Nucleus accumbens (tissue), 56 donors: ENCODE measurements around the gene MAPK1.
"Not testable (repeated sequence)": the region's sequence is repeated elsewhere in the genome, so short reads cannot be mapped to it uniquely, and the experiment has no call there.

Source experiments
- DNase-seq, 56 donors: peaks; one replicate each; lab custom pipeline; 2025; lab: John Stamatoyannopoulos, UW

MAPK1 gene

GRCh38 chr22:21759646-21760376 is 107.6 kb downstream of the MAPK1 start:
- peak in 3 of 56 donors; percentile 7 to 33 (median 29) for DNase-seq

- no peak for DNase-seq
Measured at GRCh38 chr22:21759093-21759492, 108.4 kb downstream of the MAPK1 start.

DNA sequence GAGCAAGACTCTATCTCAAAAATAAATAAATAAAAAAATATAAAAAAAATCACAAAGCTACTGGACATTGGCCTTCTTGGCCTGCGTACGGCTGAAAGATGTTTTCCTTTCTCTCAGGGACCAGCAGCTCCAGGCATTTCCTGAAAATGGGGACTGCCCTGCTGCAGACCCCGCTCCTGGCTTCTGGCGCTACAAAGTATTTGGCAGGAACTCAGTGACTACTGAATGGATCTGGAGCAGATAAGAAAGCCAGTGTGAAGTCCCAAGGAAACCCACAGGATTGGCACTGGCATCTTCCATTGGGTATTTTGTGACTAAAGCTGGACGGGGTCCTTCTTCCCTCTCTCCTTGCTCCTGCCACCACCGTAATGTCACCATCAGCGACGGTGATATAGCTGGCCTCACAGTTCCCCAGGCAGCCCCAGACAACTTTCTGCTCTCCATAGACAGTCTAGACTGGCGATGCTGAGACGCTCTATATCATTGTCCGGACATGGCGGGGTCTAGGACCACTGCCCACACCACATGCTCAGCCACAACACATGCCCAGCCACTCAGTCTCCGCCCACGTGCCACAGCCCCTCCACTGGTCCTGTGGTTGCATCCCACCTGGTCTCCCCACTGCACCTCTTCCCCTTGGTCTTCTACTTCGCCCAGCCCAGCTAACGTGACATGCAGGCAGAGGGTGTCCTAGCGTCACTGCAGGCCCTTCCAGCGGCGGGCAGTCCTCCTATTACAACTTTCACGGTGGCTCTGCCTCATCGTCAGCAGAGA is 109.2 kb downstream of the MAPK1 start:
- no peak for DNase-seq

DNA sequence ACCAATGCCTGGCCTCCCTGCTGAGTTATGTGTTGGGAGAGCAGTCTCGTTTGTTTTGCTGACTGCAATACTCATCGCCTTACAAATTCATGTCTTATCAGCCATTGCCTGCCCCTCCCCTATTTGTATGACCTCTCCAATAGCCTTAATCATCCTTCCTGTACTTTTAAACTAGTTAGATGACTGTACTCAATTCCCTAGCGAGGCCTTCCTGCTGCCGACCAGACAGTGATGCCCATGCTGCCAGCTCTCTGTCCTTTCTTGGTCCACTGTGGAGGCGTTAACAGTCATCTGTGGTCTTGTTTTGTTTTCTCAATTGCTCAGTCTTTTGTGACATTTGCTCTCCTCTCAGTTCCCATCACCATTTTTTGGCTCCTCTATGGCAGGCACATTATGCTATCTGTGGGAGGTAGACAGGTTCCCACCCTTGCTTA is 111.6 kb downstream of the MAPK1 start:
- peak in 2 of 56 donors; percentile 8 to 20 for DNase-seq

DNA sequence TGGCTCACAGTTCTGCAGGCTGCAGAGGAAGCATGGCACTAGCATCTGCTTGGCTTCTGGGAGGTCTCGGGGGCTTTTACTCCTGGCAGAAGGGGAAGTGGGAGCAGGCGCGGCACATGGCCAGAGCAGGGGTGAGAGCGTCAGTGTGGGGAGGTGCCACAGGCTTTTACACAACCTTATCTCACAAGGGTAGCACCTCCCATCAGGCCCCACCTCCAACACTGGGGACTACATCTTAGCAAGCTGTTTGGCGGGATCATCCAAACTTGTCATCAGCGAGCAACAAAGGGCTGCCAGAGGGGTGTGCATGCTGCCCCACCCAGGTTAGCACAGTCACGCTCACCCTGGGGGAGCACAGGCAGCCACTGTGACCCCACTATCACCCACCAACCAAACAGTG is 112.9 kb downstream of the MAPK1 start:
- peak in 27 of 56 donors; percentile 15 to 62 (median 41) for DNase-seq

DNA sequence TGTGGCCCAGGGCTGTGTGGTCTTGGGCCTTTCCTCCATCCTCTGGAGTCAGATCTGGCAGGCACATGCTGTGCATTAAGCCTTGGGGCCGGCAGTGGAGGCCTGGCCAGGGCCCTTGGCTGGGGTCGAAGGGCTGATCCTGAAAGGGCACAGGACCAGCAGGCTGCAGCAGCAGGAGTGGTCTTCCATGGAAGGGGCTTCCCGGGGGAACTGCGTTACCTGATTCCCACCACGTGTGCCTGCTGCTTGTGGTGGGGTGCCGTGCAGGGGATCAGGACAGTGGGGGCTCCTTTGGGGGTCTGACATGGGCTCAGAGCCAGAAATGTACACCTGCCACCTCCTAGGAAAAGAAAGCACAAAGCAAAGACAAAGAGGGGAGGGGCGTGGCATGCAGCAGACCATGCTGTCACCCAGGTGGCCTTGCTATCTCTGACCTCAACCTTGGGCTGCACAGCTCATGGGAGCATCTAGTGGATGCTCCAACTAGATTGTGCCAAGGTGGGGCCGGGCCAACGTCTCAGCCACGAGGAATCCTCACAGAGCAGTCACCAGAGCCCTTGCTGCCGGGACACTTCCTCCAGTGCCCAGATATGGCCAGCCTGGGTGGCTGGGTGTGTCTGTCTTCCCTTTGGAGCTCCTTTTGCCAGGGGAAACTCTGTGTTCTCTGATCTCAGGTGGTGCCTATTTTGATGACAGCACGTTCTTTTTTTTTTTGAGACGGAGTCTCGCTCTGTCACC is 113.9 kb downstream of the MAPK1 start:
- DNase-seq: peak in 5 of 56 donors; percentile 17 to 35 (median 23)

DNA sequence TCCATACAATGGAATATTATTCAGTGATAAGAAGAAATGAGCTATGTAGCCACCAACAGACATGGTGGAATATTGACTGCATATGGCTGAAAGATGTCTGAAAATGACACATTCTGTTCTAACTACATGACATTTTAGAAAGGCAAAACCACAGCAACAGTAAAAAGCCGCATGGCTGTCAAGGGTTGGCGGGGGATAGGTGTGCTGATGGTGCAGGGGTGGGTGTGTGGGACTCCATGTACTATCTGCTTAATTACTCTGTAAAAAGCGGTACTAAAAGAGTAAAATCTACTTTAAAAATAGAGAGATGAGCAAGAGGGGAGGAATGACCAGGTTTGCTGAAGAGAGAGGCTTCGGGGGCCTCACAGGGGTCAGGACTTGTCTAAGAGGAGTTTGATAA is 115.2 kb downstream of the MAPK1 start:
- peak in 25 of 56 donors; percentile 10 to 74 (median 31) for DNase-seq

DNA sequence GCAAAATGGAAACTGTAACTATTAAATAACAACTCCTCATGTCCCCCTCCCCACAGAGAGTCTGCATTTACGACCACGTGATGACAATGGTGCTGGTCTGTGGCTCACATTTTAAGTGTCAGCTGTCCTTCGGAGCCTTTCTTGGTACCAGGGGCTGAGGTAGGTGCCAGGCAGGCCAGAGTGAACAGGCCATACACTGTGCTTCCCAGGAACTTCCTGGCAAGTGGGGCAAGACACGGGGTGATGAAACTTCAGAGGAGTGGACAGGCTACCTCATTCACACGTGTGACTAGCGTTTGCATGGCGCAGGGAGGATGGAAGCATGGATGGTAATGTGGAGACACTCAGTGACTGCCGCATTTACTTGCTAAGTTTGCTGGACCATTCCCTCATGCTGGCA is 121.5 kb downstream of the MAPK1 start:
- no peak for DNase-seq

GRCh38 chr22:21744917-21745316 is 122.5 kb downstream of the MAPK1 start:
- DNase-seq: not testable (repeated sequence)

GRCh38 chr22:21741790-21742189 is 125.7 kb downstream of the MAPK1 start:
- no peak for DNase-seq

- DNase-seq: no peak
Measured at GRCh38 chr22:21741059-21741458, 126.4 kb downstream of the MAPK1 start.

DNA sequence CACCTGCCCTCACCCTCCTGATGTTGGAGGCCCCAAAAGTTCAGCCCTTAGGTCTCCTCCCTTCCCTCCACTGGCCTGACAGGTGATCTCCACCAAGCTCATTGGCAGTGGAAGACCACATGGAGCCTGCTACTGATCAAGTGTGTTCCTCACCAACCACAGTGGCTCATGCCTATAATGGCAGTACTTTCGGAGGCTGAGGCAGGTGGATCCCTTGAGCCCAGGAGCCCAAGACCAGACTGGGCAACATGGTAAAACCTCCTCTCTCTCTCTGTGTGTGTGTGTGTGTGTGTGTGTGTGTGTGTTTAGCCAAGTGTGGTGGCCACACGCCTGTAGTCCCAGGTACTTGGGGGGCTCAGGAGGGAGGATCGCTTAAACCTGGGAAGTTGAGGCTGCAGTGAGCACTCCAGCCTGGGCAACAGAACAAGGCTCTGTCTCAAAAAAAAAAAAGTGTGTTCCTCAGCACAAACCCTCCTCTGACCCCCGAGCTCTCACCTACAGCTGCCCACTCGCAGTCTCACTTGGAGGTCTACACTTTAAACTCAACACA is 127.5 kb downstream of the MAPK1 start:
- no peak for DNase-seq

- DNase-seq: no peak
Measured at GRCh38 chr22:21738966-21739365, 128.5 kb downstream of the MAPK1 start.

DNA sequence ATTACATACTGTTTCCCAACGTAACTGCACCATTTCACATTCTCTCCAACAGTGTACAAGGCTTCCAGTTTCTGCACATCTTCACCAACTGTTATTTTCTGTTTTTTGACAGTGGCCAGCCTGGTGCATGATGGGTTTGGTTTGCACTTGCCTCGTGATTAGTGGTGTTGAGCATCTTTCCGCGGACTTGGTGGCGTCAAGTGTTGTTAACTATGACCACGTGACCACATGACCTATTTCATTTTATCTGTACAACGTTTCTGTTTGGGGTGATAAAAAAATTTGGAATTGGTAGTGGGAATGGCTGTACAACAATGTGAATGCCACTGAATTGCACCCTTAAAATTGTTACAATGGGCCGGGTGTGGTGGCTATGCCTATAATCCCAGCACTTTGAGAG is 129.4 kb downstream of the MAPK1 start:
- DNase-seq: no peak

DNA sequence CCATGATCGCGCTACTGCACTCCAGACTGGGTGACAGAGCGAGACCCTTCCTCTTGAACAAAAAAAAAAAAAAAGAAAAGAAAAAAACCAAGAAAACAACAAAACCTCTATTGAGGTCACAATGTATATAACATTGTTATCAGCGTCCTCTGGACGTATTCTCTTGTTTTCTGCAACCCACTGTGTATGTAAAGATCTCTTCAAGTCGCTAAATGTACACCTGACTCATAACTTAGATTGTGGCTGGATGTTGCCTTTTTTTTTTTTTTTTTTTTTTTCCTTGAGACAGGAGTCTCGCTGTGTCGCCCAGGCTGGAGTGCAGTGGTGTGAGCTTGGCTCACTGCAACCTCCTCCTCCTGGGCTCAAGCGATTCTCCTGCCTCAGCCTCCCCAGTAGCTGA is 130.5 kb downstream of the MAPK1 start:
- DNase-seq: no peak

GRCh38 chr22:21736084-21736642 is 131.3 kb downstream of the MAPK1 start:
- DNase-seq: no peak

DNA sequence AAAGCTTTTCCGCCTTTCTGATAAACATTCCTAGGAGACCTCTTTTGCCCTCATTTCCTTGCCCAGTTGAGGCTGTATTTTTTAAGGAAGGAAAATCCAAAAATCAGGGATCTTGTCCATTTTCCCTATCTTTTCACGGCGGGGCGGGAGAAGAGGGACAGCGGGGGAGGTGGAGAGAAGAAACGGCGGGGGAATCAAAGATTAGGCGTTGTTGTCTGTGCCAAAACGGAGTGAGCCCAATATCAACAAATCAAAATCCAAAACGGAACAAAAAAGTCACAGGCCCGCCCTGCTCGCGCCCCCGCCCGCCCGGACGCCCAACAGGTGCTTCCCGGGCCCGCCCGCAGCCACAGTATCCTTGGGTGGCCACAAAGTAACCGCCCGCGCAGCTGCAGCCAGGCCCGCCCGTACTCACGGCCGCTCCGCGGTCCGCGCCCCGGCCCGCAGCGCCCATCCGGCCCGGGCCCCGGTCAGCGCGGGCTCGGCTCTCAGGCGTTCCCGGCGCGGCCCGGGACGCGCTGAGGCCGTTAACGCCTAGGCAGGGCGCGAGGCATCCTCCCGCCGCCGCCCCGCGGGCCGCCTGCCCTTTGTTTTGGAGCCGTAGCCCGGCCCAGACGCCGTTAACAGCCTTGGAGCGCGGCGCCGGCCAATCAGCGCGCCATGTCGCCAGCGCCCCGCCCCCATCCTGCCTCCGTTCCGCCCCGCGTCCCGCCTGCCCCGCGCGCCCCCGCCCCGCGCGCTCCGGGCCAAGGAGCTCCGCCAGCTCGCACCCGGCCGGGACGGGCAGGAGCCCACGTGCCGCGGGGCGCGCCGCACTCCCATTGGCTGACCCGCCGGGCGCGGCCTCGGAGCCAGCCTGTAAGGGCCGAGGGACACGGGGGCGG is 132.0 kb downstream of the MAPK1 start, which contains the start of gene YPEL1:
YPEL1 (minus strand) TSS at position 595 of the 884 bp plus-strand sequence. CDS start 25,050 bp downstream, outside the sequence.
- peak; percentile 69 to 100 (median 95) for DNase-seq

DNA sequence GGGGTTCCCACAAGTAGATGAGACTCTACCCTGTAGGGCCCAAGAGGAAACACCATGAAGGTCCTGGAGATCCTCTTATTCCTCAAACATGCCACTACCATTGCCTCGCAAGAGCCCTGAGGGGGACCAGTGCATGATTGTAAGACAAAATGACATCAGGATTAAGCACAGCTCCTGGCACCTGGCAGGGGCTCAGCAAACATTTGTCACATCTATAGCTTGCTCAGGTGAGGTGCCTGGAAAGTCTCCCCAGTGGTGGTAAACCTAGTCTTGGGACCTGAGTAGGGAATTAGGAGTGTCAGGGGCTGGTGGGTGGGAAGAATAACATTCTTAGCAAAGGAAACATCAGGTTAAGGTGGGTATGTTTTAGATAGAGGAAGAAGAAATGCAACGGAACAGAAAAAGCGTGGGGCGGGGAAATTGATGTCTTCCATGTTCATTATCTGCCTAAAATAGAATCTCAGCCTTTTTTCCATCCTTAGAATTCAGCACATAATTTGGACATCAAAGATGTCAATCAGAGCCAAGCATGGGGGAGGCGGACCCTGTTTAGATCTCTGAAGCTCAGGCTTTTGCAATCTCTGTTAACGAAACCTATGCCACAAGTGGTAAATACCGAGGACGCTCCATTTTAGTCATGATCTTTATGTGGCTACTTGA is 132.8 kb downstream of the MAPK1 start:
- DNase-seq: peak in 3 of 56 donors; percentile 9 to 52 (median 28)

- DNase-seq: no peak
Measured at GRCh38 chr22:21731503-21731902, 135.9 kb downstream of the MAPK1 start.
